Vagina (tissue), 2 donors: ENCODE data around the gene CSNK2A1.

ENCODE experiments used
- CTCF ChIP-seq, 3 experiments: fragments of 450-650 bp in 2 of 3; fragments of 200-600 bp in 1 of 3; sonication (generic) in 1 of 3; IDR thresholded peaks; one replicate each; pipeline ENCODE4 v1.5.1; 2017 to 2019; ENCODE audit warnings: antibody characterized with exemption in 3 of 3, mild to moderate bottlenecking in 2 of 3, moderate library complexity in 2 of 3
- POLR2A ChIP-seq, 2 donors: fragments of 450-650 bp; IDR thresholded peaks; one replicate each; pipeline ENCODE4 v1.6.1; 2017; ENCODE audit warnings: antibody characterized with exemption in 2 of 2, mild to moderate bottlenecking in 2 of 2, moderate library complexity in 2 of 2

- TF ChIP-seq CTCF (IDR thresholded peaks at IDR 0.05) (no peak), POLR2A (IDR thresholded peaks at IDR 0.05) (no peak)
Observed at GRCh38 chr20:472137-472846, 71.3 kb downstream of the CSNK2A1 start.
